Right lobe of liver (tissue), 4 donors: ENCODE measurements around the gene S1PR4.

Source experiments
- POLR2A ChIP-seq: fragments of 450-650 bp; IDR thresholded peaks from one replicate; pipeline ENCODE4 v1.6.1; 2017; ENCODE audit warnings: antibody characterized with exemption, mild to moderate bottlenecking
- TF ChIP-seq, protein P1 (sequence below), 4 donors: fragments of 200-600 bp in 3 of 4; fragments of 450-650 bp in 1 of 4; IDR thresholded peaks; one replicate each; pipeline versions ENCODE4 v1.5.1 to v1.8.0; 2016 to 2022; ENCODE audit warnings: antibody characterized with exemption in 4 of 4, mild to moderate bottlenecking in 2 of 4
- donor health status: DM: no; HTN: no; CAD: no.
- donor health status: DM: no; HTN: no; CAD: no.
- donor health status: DM: no; HTN: yes; CAD: no.

- TF ChIP-seq, protein P1, sequence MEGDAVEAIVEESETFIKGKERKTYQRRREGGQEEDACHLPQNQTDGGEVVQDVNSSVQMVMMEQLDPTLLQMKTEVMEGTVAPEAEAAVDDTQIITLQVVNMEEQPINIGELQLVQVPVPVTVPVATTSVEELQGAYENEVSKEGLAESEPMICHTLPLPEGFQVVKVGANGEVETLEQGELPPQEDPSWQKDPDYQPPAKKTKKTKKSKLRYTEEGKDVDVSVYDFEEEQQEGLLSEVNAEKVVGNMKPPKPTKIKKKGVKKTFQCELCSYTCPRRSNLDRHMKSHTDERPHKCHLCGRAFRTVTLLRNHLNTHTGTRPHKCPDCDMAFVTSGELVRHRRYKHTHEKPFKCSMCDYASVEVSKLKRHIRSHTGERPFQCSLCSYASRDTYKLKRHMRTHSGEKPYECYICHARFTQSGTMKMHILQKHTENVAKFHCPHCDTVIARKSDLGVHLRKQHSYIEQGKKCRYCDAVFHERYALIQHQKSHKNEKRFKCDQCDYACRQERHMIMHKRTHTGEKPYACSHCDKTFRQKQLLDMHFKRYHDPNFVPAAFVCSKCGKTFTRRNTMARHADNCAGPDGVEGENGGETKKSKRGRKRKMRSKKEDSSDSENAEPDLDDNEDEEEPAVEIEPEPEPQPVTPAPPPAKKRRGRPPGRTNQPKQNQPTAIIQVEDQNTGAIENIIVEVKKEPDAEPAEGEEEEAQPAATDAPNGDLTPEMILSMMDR (IDR thresholded peaks at IDR 0.05): peak; percentile 84 to 98 (median 96)
- TF ChIP-seq POLR2A: no peak
These were observed 15.2 kb upstream of the S1PR4 start for GRCh38 chr19:3163230-3163886.
